Astrocyte (in vitro differentiated cells and primary cell): ENCODE data around the gene FNDC8.

Experiments used
- CTCF ChIP-seq: IDR thresholded peaks from 2 replicates; pipeline ENCODE4 v1.5.1; 2011; ENCODE audit warnings: low read depth, mild to moderate bottlenecking, inconsistent platforms, low read length, moderate library complexity; ENCODE audit not compliant: insufficient read depth
- EZH2 ChIP-seq: IDR thresholded peaks from 2 replicates; pipeline ENCODE4 v1.6.1; 2012; ENCODE audit warnings: mild to moderate bottlenecking, low read length, inconsistent platforms; ENCODE audit not compliant: insufficient read depth

DNA sequence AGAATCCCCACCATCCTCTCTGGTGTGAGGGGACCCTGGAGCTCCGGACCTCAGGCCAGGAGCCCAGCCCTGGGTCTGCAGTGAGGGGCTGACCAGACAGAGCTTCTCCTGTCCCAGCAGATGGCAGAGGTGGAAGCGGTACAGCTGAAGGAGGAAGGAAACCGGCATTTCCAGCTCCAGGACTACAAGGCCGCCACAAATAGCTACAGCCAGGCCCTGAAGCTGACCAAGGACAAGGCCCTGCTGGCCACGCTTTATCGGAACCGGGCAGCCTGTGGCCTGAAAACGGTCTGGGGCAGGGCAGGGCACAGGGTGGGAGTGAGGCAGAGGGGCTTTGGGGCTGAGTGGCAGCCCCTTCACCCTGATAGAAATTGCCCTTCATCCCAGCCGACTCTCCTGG lies 26.7 kb downstream of the FNDC8 start:
- TF ChIP-seq CTCF (no peak), EZH2 (no peak)
